ENCODE results near the gene APOBEC2.

- TF ChIP-seq, protein P1, sequence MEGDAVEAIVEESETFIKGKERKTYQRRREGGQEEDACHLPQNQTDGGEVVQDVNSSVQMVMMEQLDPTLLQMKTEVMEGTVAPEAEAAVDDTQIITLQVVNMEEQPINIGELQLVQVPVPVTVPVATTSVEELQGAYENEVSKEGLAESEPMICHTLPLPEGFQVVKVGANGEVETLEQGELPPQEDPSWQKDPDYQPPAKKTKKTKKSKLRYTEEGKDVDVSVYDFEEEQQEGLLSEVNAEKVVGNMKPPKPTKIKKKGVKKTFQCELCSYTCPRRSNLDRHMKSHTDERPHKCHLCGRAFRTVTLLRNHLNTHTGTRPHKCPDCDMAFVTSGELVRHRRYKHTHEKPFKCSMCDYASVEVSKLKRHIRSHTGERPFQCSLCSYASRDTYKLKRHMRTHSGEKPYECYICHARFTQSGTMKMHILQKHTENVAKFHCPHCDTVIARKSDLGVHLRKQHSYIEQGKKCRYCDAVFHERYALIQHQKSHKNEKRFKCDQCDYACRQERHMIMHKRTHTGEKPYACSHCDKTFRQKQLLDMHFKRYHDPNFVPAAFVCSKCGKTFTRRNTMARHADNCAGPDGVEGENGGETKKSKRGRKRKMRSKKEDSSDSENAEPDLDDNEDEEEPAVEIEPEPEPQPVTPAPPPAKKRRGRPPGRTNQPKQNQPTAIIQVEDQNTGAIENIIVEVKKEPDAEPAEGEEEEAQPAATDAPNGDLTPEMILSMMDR (IDR thresholded peaks at IDR 0.05) = no peak
- TF ChIP-seq POLR2A (IDR thresholded peaks at IDR 0.05) (no peak), POLR2AphosphoS5 (IDR thresholded peaks at IDR 0.05) (no peak)
These were observed 20.2 kb upstream of the APOBEC2 start for GRCh38 chr6:41032830-41033229.

All from suprapubic skin (tissue), 4 donors.